IMR-90 (cell line): ENCODE measurements around the gene FBXL13. TPM values are rescaled to one million over a fixed set of nuclear protein-coding genes. Genes with fewer than 3 reads are reported as not detected.

ENCODE experiments used
- ATAC-seq: fragments of 200-7000 bp; cut with Tn5 transposase; 2 replicates; pipeline ENCODE4 v1.9.1; 2020; ENCODE audit warnings: low read depth, mild to moderate bottlenecking, moderate library complexity
- BruUV-seq: library from RNA; stranded (reverse); fragments of 400-500 nt; replicated peaks from 2 replicates; lab custom pipeline; 2021; lab: Mats Ljungman, UMichigan
- CTCF ChIA-PET: fragments of 300-600 bp; formaldehyde crosslinking; extraction: SDS; loops from one replicate; lab custom pipeline; 2021; ENCODE audit warnings: antibody characterized with exemption; lab: Yijun Ruan, JAX
- POLR2A ChIA-PET: fragments of 300-600 bp; sonication (Branson Sonifier 250); formaldehyde crosslinking; loops from one replicate; lab custom pipeline; 2022; ENCODE audit warnings: antibody characterized with exemption; ENCODE audit not compliant: unreplicated experiment; lab: Charles Lee
- DNase-seq: peaks from one replicate; pipeline ENCODE4 v3.0.0; 2013
- H2AFZ ChIP-seq: replicated peaks from 2 replicates; pipeline ENCODE3; 2013; ENCODE audit warnings: low read length, mild to moderate bottlenecking; ENCODE audit not compliant: poor library complexity
- H2AK5ac ChIP-seq: 2 replicates; pipeline ENCODE4 v1.6.1; 2013; ENCODE audit warnings: low read depth, low read length, inconsistent platforms
- H2AK9ac ChIP-seq: replicated peaks from 2 replicates; pipeline ENCODE3; 2013; ENCODE audit warnings: mild to moderate bottlenecking, low read depth, low read length, moderate library complexity; ENCODE audit not compliant: poor library complexity
- H2BK120ac ChIP-seq: 2 replicates; pipeline ENCODE4 v1.6.1; 2013; ENCODE audit warnings: low read depth, low read length, inconsistent platforms
- H2BK15ac ChIP-seq: 3 replicates; pipeline ENCODE4 v1.6.1; 2013; ENCODE audit warnings: low read depth, low read length, inconsistent platforms
- H2BK20ac ChIP-seq: 2 replicates; pipeline ENCODE4 v1.6.1; 2013; ENCODE audit warnings: low read depth, mild to moderate bottlenecking, inconsistent platforms, low read length, moderate library complexity
- H2BK5ac ChIP-seq: 2 replicates; pipeline ENCODE4 v1.6.1; 2013; ENCODE audit warnings: mild to moderate bottlenecking, low read depth, low read length, inconsistent platforms; ENCODE audit not compliant: poor library complexity, severe bottlenecking
- H3K14ac ChIP-seq: replicated peaks from 2 replicates; pipeline ENCODE4 v1.6.1; 2013; ENCODE audit warnings: low read depth, low read length, inconsistent platforms
- H3K18ac ChIP-seq: 2 replicates; pipeline ENCODE4 v1.6.1; 2013; ENCODE audit warnings: low read depth, low read length, control low read depth
- H3K23ac ChIP-seq: 2 replicates; pipeline ENCODE4 v1.6.1; 2013; ENCODE audit warnings: low read depth, low read length, inconsistent platforms
- H3K27ac ChIP-seq: 2 replicates; pipeline ENCODE4 v1.5.1; 2013; ENCODE audit warnings: mild to moderate bottlenecking, control low read depth, low read length; ENCODE audit not compliant: insufficient read depth
- H3K27me3 ChIP-seq: 2 replicates; pipeline ENCODE4 v1.6.1; 2013; ENCODE audit warnings: low read length; ENCODE audit not compliant: control insufficient read depth, insufficient read depth
- H3K36me3 ChIP-seq: 2 replicates; pipeline ENCODE4 v1.6.1; 2013; ENCODE audit warnings: low read length, mixed read lengths; ENCODE audit not compliant: control insufficient read depth, insufficient read depth
- H3K4ac ChIP-seq: 2 replicates; pipeline ENCODE4 v1.6.1; 2013; ENCODE audit warnings: low read depth, low read length, inconsistent platforms
- H3K4me1 ChIP-seq: 2 replicates; pipeline ENCODE4 v1.6.1; 2013; ENCODE audit warnings: low read length, mixed read lengths; ENCODE audit not compliant: control insufficient read depth, insufficient read depth
- H3K4me2 ChIP-seq: 2 replicates; pipeline ENCODE4 v1.6.1; 2013; ENCODE audit warnings: low read depth, mild to moderate bottlenecking, control low read depth, low read length, moderate library complexity
- H3K4me3 ChIP-seq: 2 replicates; pipeline ENCODE4 v1.5.1; 2013; ENCODE audit warnings: low read depth, mild to moderate bottlenecking, control low read depth, low read length, moderate library complexity; ENCODE audit not compliant: insufficient read depth
- H3K56ac ChIP-seq: 2 replicates; pipeline ENCODE4 v1.6.1; 2013; ENCODE audit warnings: low read length, inconsistent platforms; ENCODE audit not compliant: insufficient read depth; ENCODE audit errors: extremely low read depth
- H3K79me1 ChIP-seq, 2 experiments: 2 replicates each; pipeline ENCODE4 v1.6.1; 2013; ENCODE audit warnings: low read length in 2 of 2, inconsistent platforms in 1 of 2, low read depth in 1 of 2
- H3K9ac ChIP-seq: 2 replicates; pipeline ENCODE4 v1.6.1; 2013; ENCODE audit warnings: low read depth, low read length, control low read depth
- H3K9me1 ChIP-seq: 2 replicates; pipeline ENCODE4 v1.6.1; 2013; ENCODE audit warnings: low read length, inconsistent platforms; ENCODE audit not compliant: insufficient read depth
- H3K9me3 ChIP-seq: 2 replicates; pipeline ENCODE4 v1.6.1; 2013; ENCODE audit warnings: low read length; ENCODE audit not compliant: control insufficient read depth, insufficient read depth
- H4K20me1 ChIP-seq: 2 replicates; pipeline ENCODE4 v1.6.1; 2013; ENCODE audit warnings: low read length, inconsistent platforms; ENCODE audit not compliant: insufficient read depth
- H4K5ac ChIP-seq: 2 replicates; pipeline ENCODE4 v1.6.1; 2013; ENCODE audit warnings: mild to moderate bottlenecking, low read depth, low read length, control low read depth
- H4K8ac ChIP-seq, 2 experiments: 2 replicates each; pipeline ENCODE4 v1.6.1; 2013; ENCODE audit warnings: low read depth in 2 of 2, low read length in 2 of 2, control low read depth in 1 of 2, inconsistent platforms in 1 of 2
- H4K91ac ChIP-seq: 2 replicates; pipeline ENCODE4 v1.6.1; 2013; ENCODE audit warnings: low read depth, low read length, inconsistent platforms; ENCODE audit not compliant: insufficient read depth
- CEBPB ChIP-seq: IDR thresholded peaks from 2 replicates; pipeline ENCODE4 v1.6.1; 2012; ENCODE audit warnings: low read depth, low read length, improper control_type of control experiment
- CHD1 ChIP-seq: IDR thresholded peaks from 2 replicates; pipeline ENCODE4 v1.6.1; 2012; ENCODE audit warnings: low read depth, low read length, improper control_type of control experiment
- ELK1 ChIP-seq: fragments of 150-350 bp; IDR thresholded peaks from 2 replicates; pipeline ENCODE4 v1.6.1; 2016; ENCODE audit warnings: low read depth, mild to moderate bottlenecking, low read length, moderate library complexity, borderline replicate concordance
- FOS ChIP-seq: fragments of 150-350 bp; IDR thresholded peaks from 2 replicates; pipeline ENCODE4 v1.6.1; 2016; ENCODE audit warnings: low read depth, low read length
- MAFK ChIP-seq: IDR thresholded peaks from 2 replicates; pipeline ENCODE4 v1.6.1; 2012; ENCODE audit warnings: low read depth, low read length, improper control_type of control experiment
- MAZ ChIP-seq: IDR thresholded peaks from 2 replicates; pipeline ENCODE4 v1.6.1; 2012; ENCODE audit warnings: low read depth, mild to moderate bottlenecking, low read length, improper control_type of control experiment, moderate library complexity, borderline replicate concordance
- MXI1 ChIP-seq: IDR thresholded peaks from 2 replicates; pipeline ENCODE4 v1.6.1; 2012; ENCODE audit warnings: low read depth, mild to moderate bottlenecking, low read length, moderate library complexity, borderline replicate concordance
- NFE2L2 ChIP-seq: fragments of 150-350 bp; IDR thresholded peaks from 2 replicates; pipeline ENCODE4 v1.6.1; 2016; ENCODE audit warnings: low read depth, mild to moderate bottlenecking, low read length
- POLR2A ChIP-seq: IDR thresholded peaks from 2 replicates; pipeline ENCODE4 v1.6.1; 2012; ENCODE audit warnings: mild to moderate bottlenecking, low read depth, low read length
- RAD21 ChIP-seq: IDR thresholded peaks from 2 replicates; pipeline ENCODE4 v1.6.1; 2012; ENCODE audit warnings: low read length, improper control_type of control experiment
- RCOR1 ChIP-seq: IDR thresholded peaks from 2 replicates; pipeline ENCODE4 v1.6.1; 2012; ENCODE audit warnings: mild to moderate bottlenecking, low read length, improper control_type of control experiment; ENCODE audit not compliant: insufficient replicate concordance
- RFX5 ChIP-seq: IDR thresholded peaks from 2 replicates; pipeline ENCODE4 v1.8.0; 2012; ENCODE audit warnings: low read depth, mild to moderate bottlenecking, low read length, moderate library complexity
- USF2 ChIP-seq: fragments of 150-350 bp; IDR thresholded peaks from 2 replicates; pipeline ENCODE4 v1.6.1; 2017; ENCODE audit warnings: mild to moderate bottlenecking, antibody characterized with exemption, low read length, low read depth
- dilution Hi-C: fragments of 300-500 bp; cut with HindIII; formaldehyde crosslinking; loops from one replicate; pipeline ENCODE4 v1.14.3; 2018; ENCODE audit warnings: low sequenced_read_pairs; ENCODE audit not compliant: unreplicated experiment
- in situ Hi-C: fragments of 300-500 bp; cut with MboI; formaldehyde crosslinking; loops from 3 replicates; pipeline ENCODE4 v1.14.3; 2019; ENCODE audit warnings: low sequenced_read_pairs, inconsistent platforms, mixed read lengths
- intact Hi-C: fragments of 100-400 bp; cut with micrococcal nuclease; formaldehyde crosslinking; loops from 2 replicates; pipeline ENCODE4 v1.10.0; 2022
- polyA plus RNA-seq, 3 experiments: library from polyadenylated mRNA; depleted of rRNA; stranded (reverse); fragments of >200 nt; gene quantifications; 2 replicates each; pipeline ENCODE4 v1.2.3, GENCODE V29; 2012; ENCODE audit warnings: low replicate concordance in 1 of 3
- total RNA-seq: library from RNA; depleted of rRNA; stranded (reverse); fragments of >200 nt; gene quantifications from 2 replicates; pipeline ENCODE4 v1.2.3, GENCODE V29; 2012
- TF ChIP-seq, protein P1 (sequence below): conservative IDR thresholded peaks from 2 replicates; pipeline ENCODE4 v1.5.1; 2012; ENCODE audit warnings: mild to moderate bottlenecking, low read depth, low read length, improper control_type of control experiment

FBXL13 gene
- total and polyA plus RNA-seq, 2 of the 4 experiments (the other 2 are of a cell fraction): 0.24 to 0.36 TPM

DNA sequence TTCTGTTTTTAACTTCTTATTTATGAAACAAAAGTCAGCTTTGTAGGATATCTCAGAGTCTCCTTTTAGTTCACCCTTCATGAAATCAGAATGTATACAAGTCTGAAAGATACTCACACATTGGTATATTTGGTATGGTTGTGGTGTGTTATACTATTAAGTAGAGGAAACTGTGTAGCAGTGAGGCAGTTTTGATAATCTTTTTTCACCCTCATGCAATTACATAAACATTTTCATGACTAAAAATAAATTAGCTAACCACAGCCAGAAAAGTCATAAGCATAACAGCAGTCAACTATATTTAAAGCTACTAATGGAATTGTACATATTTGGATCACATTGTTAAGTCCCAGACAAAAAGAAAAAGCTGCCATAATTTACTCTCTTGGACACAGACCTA, 263.7 kb downstream of the FBXL13 start:
- Histone ChIP-seq H2BK15ac (no peak overlapping the region), H3K4ac (no peak overlapping the region), H4K8ac (no peak overlapping the region), H3K56ac (no peak overlapping the region), H4K5ac (no peak overlapping the region), H3K23ac (no peak overlapping the region), H2AFZ (no peak overlapping the region), H3K79me1 (no peaks in the 10 kb centered on the region), H2AK5ac (no peak overlapping the region), H4K91ac (no peak overlapping the region), H3K9me1 (no peaks in the 10 kb centered on the region; the same call in none of the 2 replicates), H2BK5ac (no peak overlapping the region), H3K18ac (no peak overlapping the region), H3K36me3 (no peaks in the 10 kb centered on the region), H3K27me3 (no peaks in the 10 kb centered on the region; the same call in 1 of the 2 replicates), H4K20me1 (no peaks in the 10 kb centered on the region), H2BK120ac (no peak overlapping the region), H3K4me1 (peaks cover 8% of the 10 kb centered on the region), H3K4me2 (no peak overlapping the region), H2AK9ac (no peak overlapping the region), H3K9me3 (peaks cover 4% of the 10 kb centered on the region), H3K4me3 (no peak overlapping the region), H3K9ac (no peak overlapping the region), H2BK20ac (no peak overlapping the region), H3K27ac (no peak overlapping the region), H3K14ac (no peak overlapping the region)
- in situ Hi-C loops (no loop called here), dilution Hi-C loops (no loop called here), intact Hi-C loops (no loop called here)
- ATAC-seq (peak; percentile 80), DNase-seq (peak; percentile 53)
- no TSS peak for BruUV-seq
- TF ChIP-seq ELK1 (no peak), MAZ (no peak), MXI1 (no peak), RCOR1 (no peak), CEBPB (no peak), NFE2L2 (no peak), RFX5 (no peak), POLR2A (no peak), MAFK (no peak), RAD21 (no peak), CHD1 (no peak), FOS (no peak), USF2 (no peak)
- TF ChIP-seq, protein P1, sequence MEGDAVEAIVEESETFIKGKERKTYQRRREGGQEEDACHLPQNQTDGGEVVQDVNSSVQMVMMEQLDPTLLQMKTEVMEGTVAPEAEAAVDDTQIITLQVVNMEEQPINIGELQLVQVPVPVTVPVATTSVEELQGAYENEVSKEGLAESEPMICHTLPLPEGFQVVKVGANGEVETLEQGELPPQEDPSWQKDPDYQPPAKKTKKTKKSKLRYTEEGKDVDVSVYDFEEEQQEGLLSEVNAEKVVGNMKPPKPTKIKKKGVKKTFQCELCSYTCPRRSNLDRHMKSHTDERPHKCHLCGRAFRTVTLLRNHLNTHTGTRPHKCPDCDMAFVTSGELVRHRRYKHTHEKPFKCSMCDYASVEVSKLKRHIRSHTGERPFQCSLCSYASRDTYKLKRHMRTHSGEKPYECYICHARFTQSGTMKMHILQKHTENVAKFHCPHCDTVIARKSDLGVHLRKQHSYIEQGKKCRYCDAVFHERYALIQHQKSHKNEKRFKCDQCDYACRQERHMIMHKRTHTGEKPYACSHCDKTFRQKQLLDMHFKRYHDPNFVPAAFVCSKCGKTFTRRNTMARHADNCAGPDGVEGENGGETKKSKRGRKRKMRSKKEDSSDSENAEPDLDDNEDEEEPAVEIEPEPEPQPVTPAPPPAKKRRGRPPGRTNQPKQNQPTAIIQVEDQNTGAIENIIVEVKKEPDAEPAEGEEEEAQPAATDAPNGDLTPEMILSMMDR: no peak
- ChIA-PET CTCF (no interaction called here), POLR2A (no interaction called here)
